NOMO-1 (cell line): ENCODE measurements around the gene SLAMF8.

Experiments
- DNase-seq, 2 experiments: peaks; one replicate each; lab custom pipeline; 2025; ENCODE audit not compliant: unreplicated experiment in 2 of 2; lab: John Stamatoyannopoulos, UW

Gene SLAMF8

GRCh38 chr1:159868766-159869165, 42.1 kb downstream of the SLAMF8 start:
- no peak for DNase-seq

DNA sequence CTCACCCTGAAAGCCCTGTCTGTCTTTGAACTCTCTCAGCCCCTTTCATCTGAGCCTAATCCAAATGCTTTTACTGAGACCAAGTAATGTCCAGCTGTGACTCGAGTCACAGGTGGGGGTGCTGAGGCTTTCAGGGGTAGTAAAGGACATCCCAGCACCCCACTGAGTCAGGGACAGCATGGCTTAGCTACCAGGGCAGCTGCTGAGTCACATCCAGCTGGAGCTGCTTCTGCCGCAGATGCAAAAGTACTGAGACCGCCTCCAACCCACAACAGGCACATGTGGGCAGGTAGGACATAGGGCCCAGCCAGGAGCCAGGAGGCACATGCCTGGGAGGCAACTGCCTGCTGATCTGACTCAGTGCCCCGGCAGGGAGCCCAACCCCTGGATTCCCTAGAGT, 42.5 kb downstream of the SLAMF8 start:
- no peak for DNase-seq

DNA sequence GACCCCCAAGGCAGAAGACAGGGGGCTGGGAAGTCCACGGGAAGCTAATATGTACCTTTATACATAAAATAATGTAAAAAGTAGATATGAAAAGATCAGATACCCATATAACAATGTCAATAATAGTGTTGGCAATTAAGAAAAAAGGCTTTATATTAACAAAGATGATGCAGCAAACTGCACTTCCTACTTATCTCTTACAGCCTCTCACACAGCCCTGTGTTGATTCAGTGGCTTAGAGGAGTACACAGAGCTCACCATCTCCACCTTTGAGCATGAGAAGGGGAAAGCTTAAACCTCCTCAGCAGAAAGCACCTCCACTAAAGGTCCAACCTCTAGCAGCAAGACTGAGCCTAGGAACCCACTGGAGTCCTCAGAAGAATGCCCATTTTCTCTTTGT, 42.9 kb downstream of the SLAMF8 start:
- no peak for DNase-seq

DNA sequence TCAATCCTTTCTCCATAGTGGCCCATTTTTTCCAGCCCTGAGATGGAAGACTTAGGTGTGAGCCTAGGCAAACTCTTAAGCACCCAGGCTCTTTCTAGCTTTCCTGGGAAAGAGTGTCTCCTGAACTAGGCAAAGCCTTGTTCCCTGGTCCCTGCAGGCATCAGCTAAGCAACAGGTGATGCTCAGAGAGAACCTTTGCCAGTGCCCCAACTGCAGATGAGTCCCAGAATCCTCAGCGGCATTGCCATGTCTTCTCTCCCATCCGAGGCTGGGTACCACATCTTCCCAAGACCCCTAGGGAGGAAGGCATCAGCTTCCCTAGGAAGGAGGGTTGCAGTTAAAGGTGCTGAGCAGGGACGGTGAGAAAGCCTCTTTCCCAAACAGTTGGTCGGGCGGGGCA, 44.0 kb downstream of the SLAMF8 start:
- DNase-seq = no peak

- no peak for DNase-seq
Measured at GRCh38 chr1:159872891-159873290, 46.2 kb downstream of the SLAMF8 start.

DNA sequence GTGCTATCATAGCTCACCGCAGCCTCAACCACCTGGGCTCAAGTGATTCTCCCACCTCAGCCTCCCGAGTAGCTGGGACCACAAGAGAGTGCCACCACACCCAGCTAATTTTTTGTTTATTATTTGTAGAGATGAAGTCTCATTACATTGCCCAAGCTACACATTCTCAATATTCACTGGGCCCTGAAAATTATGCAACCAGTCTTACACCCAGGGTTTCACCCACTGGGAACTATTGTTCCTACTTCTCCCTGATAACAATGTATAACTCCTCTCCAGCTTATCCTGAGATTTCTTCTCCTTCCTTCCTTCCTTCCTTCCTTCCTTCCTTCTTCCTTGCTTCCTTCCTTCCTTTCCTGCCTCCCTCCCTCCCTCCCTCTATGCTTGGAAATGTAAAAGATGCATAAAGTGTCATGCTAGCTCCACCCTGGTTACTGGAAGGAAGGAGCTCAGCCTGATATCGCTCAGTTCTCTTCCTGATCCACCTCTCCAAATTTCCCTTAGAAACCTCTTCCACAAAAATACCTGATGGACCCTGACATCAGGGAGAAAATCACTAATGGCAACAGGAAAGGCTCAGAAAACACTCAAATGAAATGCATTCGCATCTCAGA, 47.0 kb downstream of the SLAMF8 start:
- no peak for DNase-seq

DNA sequence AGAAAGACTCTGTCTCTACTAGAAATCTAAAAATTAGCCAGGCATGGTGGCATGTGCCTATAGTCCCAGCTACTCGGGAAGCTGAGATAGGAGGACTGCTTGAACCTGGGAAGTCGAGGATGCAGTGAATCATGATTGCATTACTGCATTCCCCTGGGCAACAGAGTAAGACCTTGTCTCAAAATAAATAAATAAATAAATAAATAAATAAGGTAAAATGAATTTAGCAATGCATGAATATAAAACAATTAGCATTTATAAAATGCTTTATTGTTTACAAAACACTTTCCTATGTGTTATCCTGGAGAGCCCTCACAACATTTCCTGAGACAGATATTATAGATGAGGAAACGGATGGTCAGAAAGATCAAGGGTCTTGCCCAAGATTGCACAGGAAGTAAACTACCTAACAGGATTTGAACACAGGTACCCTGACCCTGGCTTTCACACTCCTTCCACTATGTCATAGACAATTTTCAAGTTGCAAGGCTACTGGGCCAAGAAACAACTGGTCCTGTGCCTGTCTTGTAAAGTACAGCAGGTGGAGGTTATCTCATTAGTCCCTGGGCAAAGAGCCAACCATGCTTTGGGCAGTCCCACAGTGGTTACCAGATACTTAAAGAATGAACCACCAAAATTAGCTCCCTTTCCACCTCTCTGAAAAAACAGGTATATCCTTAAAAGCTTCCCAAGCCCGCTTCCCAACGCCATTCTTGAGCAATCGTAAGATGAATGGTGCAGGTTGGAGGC, 51.2 kb downstream of the SLAMF8 start:
- no peak for DNase-seq

GRCh38 chr1:159879136-159879535, 52.5 kb downstream of the SLAMF8 start:
- DNase-seq = no peak

GRCh38 chr1:159879977-159880376, 53.3 kb downstream of the SLAMF8 start:
- peak; percentile 85 to 89 for DNase-seq

DNA sequence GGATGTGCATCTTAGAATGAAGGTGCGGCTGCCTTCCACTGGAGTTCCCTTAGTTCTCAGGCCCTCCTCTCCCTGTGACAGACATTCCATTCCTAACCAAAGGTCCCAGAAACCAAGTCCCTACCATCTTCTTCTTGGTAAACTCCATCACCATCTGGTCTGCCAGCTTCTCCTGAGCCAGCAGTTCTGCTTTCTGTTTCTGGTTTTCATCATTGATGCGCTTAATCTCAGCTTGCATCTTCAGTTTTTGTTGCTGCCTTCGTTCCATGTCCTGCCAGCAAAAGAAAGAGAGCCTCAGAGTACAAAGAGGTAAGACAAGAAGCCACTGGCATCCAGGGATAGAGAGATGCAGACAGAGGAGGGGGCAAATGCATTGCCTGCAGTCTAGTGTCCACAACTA, 53.8 kb downstream of the SLAMF8 start:
- DNase-seq = peak; percentile 44

- no peak for DNase-seq
Measured at GRCh38 chr1:159881622-159882526, 55.2 kb downstream of the SLAMF8 start.

DNA sequence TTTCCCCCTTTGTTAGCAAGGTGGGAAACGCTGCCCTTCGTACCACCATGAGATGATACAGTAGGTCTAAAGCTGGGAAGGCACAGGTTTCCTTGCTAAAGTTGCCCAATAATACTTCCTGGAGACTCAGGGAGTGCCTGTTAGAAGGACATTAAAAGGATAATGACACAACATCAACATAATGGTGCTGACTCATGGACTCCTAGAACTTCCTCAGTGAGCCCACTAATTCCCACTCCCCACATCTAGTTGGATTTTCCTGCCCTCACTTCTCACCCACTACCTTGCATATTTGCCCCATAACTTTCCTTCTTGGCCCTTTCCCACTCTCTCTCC, 55.8 kb downstream of the SLAMF8 start:
- no peak for DNase-seq

DNA sequence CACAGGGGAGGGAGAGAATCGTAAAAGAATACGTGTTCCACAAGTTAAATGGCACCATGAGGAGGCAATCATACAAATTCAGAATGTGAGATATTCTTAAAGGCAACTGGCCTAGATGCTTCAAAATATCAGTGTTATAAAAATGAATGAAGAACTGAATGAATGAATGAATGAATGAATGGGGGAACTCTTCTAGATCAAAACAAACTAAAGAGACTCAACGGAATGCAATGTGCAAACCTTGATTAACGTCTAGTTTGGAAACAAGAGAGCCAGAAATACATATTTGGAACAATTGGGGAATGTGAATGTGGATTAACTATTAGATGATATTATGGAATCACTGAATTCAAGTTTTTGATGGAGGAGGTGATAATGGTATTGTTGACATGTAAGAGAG, 56.5 kb downstream of the SLAMF8 start:
- no peak for DNase-seq

DNA sequence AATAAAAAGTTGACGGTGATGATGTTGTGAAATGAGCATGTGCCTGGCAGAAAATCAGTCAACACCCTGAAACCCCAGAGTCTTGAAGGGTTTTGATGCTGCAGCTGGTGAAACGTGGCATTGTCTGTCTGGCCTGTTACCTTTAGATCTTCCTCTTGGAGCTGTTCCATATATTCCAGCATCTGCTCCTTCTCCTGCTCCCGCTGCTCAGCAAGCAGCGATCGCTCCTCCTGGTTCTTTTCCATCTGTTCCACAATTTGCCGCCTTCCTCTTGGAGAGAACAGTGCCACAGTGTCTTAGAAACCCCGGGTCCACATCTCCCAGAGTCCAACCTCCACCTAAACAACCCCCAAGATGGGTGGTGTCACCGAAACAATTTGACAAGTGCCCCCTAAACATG, 57.6 kb downstream of the SLAMF8 start:
- DNase-seq = no peak
